ENCODE results near the gene GTF2IRD1. TPM values are rescaled to one million over a fixed set of nuclear protein-coding genes. Genes with fewer than 3 reads are reported as not detected.
"Not testable (repeated sequence)": the region's sequence is repeated elsewhere in the genome, so short reads cannot be mapped to it uniquely, and the experiment has no call there.

The GTF2IRD1 gene, protein sequence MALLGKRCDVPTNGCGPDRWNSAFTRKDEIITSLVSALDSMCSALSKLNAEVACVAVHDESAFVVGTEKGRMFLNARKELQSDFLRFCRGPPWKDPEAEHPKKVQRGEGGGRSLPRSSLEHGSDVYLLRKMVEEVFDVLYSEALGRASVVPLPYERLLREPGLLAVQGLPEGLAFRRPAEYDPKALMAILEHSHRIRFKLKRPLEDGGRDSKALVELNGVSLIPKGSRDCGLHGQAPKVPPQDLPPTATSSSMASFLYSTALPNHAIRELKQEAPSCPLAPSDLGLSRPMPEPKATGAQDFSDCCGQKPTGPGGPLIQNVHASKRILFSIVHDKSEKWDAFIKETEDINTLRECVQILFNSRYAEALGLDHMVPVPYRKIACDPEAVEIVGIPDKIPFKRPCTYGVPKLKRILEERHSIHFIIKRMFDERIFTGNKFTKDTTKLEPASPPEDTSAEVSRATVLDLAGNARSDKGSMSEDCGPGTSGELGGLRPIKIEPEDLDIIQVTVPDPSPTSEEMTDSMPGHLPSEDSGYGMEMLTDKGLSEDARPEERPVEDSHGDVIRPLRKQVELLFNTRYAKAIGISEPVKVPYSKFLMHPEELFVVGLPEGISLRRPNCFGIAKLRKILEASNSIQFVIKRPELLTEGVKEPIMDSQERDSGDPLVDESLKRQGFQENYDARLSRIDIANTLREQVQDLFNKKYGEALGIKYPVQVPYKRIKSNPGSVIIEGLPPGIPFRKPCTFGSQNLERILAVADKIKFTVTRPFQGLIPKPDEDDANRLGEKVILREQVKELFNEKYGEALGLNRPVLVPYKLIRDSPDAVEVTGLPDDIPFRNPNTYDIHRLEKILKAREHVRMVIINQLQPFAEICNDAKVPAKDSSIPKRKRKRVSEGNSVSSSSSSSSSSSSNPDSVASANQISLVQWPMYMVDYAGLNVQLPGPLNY
- 26.6 and 27.3 TPM in 2 replicates for total RNA-seq (2014; rRNA removed; shearing (Covaris generic))
- 19.9 and 22.8 TPM in 2 replicates for polyA plus RNA-seq (2014; cell fraction: nucleus; rRNA removed)

DNA sequence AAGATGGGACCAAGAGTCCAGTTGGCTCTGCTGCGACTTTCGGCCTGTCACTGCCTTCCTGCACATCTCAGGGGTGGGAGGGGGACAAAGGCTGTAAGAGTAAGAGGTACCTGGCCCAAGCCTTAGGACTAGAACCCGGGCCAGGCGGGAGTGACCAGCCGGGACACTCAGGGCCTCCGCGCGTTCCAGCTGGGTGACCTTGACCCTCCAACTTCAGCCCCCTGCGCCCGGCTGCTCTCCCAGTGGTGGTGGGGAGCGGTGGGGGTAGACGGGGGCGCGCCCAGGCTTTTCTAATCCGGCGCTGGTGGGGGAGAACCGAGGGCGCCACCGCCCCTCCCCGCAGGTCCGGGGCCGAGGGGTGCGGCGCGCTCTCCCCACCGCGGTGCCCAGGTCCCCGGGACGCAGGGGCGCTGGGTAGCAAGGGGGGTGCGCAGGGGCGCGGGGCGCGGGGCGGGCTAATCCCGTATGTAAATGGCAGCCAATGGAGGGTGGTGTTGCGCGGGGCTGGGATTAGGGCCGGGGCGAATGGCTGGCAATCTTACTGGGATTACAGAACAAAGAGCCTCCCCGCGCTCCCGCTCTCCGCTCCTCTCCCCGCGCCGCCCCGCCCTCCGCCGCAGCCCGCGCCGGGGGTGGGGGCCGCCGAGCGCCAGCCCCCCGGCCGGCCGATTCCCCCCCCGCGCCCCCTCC lies at the start of gene GTF2IRD1:
TSS of gene GTF2IRD1 (plus strand) at position 585 of the 690 bp plus-strand sequence. CDS start 54,175 bp downstream, outside the sequence.
- DNase-seq (ENCODE audit: extremely low read depth, low read depth): peak; percentile 66

DNA sequence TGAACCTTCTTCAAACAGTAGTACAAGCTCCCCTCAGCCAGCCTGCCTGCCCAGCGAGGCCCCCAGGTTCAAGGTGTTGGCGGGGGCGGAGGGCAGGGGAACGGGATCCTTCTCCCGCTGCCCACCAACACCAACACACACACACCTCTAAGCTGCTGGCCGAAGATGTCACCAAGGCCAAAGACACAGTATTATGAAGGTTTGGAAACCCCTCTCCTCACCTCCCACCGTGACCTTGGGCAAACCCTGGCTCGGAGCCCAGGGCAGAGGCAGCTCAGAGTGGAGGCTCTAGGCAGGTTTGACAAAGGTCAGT lies 49.4 kb upstream of the GTF2IRD1 start:
- no peak for DNase-seq (ENCODE audit: extremely low read depth, low read depth)

DNA sequence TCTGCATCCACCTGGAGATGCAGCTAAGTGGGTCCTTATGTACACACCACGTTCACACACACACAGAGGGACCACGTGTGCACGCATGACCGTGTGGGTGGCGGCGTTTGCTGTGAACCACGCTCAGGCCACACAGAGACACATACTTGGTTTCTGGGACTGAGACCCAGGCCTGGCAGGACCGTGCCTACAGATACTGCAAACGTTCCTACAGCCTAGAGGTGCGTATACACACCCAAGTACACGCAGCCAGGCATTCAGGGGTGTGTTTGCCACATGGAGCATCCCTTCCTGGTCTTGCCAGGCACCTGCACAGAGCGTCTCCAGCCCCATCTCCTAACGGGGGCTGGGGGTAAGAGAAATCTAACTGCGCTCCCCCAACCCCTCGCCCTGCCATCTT lies 49.0 kb upstream of the GTF2IRD1 start:
- no peak for DNase-seq (ENCODE audit: extremely low read depth, low read depth)

DNA sequence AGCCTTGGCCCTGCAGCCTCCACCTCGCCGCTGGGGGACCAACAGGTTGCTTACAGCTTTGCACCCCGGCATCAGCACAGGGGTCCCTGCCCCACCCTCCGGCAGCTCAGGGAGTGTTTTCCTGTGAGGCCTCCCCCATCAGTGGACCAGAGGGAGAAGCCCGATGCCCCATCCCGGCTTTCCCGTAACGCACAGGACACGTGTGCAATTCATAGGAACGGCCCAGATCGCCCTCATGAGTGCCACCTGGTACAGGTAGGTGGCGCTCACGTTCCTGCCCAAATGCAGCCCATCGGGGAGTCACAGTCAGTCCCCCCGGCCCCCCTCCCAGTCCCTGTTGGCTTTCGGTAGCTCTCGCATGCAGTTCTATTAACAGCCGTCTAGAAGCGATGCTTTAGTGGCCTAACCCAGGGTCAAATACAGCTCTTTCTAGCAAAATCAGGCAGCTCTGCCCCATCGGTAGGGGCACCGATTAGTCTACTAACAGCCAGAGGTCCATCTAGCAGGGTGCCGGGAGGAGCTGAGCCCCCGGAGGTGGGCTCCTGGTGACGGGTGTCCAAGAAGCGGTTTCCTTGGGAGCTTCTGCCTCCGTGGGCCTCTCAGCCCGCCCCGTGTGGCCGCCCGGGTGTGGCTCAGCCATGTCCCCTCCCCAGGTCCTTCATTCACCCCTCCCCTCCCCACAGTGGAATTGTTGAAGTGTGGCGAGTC lies 48.4 kb upstream of the GTF2IRD1 start:
- DNase-seq (ENCODE audit: extremely low read depth, low read depth): no peak

DNA sequence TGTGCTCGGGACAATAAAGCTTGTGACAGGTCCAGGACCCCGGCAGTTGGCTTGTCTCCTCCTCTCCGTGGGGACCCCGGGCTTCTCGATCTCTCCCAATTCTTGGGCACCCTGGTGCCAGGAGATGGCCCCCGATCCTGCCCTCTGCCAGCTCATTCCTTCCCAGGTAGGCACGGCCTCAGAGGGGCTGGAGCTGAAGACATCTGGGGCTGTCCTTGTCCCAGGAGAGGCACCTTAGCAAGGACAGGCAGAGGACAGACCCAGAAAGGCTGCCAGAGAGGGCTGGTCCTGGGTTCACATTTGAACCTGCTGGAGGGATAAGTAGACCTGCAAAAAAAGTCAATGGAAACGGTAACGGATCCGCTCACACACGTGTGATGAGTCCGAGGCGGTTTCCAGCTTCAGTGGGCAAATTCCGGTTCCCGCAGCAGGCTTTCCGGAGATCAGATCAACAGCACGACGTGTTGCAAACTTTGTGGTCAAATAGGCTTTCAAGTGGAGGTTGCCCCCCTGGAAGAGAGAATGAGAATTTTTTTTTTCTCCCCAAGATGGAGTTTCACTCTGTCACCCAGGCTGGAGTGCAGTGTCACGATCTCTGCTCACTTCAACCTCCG lies 47.7 kb upstream of the GTF2IRD1 start:
- DNase-seq (ENCODE audit: extremely low read depth, low read depth): no peak

DNA sequence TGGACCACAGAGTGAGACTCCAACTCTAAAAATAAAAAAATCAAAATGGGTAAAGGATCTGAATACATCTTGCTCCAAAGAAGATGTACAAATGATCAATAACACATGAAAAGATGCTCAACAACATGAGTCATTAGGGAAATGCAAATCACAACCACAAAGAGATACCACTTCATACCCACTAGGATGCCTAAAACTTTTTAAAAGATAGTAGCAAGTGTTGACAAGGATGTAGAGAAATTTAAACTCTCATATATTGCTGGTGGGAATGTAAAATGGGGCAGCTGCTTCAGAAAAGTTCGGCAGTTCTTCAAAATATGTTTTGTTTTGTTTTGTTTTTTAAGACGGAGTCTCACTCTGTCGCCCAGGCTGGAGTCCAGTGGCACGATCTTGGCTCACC lies 45.7 kb upstream of the GTF2IRD1 start:
- no peak for DNase-seq (ENCODE audit: extremely low read depth, low read depth)

DNA sequence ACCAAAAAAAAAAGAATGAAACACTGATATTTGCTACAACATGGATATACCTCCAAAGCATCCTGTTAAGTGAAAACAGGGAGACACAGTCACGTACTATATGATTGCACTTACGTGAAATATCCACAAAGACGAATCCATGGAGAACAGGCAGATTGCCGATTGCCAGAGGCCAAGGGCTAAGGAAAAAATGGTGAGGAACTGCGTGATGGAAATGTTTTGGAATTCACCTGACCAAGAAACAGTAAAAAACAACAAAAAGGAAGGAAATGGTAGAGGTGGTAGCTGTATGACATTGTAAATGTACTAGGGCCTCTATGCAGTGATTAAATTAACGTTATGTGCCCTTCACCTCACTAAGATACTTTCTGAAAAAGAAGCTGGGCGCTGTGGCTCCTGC lies 44.1 kb upstream of the GTF2IRD1 start:
- no peak for DNase-seq (ENCODE audit: extremely low read depth, low read depth)

DNA sequence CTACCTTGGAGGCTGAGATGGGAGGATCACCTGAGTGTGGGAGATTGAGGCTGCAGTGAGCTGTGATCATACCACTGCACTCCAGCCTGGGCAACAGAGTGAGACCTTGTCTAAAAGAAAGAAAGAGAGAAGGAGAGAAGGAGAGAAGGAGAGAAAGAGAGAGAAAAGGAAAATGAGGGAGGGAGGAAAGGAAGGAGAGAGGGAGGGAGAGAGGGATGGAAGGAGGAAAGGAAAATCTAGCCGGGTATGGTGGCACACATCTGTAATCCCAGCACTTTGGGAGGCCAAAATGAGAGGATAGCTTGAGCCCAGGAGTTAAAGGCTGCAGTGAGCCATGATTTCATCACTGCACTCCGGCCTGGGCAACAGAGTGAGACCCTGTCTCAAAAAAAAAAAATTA lies 42.9 kb upstream of the GTF2IRD1 start:
- no peak for DNase-seq (ENCODE audit: extremely low read depth, low read depth)

DNA sequence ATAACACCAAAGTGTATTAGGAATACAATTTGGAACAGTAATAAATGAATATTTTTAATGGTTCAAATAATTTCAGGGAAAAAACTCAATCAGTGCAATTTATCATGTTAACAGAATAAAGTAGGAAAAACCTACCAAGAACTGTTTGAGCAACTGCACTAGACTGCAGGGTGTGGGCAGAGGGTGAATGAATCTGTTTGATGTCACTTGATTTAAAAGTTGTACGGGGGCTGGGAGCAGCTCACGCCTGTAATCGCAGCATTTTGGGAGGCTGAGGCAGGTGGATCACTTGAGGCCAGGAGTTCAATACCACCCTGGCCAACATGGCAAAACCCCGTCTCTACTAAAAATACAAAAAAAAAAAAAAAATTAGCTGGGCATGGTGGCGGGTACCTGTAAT lies 42.1 kb upstream of the GTF2IRD1 start:
- not testable (repeated sequence) for DNase-seq (ENCODE audit: extremely low read depth, low read depth)

DNA sequence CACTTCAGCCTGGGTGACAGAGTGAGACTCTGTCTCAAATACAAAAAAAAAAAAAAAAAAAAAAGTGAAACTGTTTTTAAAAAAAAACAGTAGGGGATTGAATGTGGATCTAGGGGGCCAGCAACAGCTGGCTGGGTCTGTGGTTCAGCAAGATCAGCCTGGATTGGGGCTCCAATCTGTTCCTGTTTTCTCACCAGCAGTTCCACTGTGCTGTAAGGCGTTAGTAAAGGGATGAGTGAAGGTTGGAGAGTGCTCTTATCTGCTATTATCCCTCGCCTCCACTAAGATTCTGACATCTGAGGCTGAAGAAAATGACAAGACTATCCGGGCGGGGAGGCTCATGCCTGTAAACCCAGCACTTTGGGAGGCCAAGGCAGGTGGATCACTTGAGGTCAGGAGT lies 41.6 kb upstream of the GTF2IRD1 start:
- DNase-seq (ENCODE audit: extremely low read depth, low read depth): no peak

DNA sequence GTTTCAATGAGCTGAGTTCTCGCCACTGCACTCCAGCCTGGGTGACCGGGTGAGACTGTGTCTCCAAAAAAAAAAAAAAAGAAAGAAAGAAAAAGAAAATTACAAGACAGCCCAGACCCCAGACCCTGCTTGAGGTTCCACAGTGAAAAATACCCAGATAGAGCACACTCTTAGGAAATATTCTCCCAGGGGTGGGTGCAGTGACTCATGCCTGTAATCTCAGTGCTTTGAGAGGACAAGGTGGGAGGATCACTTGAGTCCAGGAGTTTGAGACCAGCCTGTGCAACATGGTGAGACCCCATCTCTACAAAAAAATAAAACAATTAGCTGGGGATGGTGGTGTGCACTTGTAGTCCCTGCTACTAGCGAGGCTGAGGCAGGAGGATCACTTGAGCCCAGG lies 41.1 kb upstream of the GTF2IRD1 start:
- no peak for DNase-seq (ENCODE audit: extremely low read depth, low read depth)

DNA sequence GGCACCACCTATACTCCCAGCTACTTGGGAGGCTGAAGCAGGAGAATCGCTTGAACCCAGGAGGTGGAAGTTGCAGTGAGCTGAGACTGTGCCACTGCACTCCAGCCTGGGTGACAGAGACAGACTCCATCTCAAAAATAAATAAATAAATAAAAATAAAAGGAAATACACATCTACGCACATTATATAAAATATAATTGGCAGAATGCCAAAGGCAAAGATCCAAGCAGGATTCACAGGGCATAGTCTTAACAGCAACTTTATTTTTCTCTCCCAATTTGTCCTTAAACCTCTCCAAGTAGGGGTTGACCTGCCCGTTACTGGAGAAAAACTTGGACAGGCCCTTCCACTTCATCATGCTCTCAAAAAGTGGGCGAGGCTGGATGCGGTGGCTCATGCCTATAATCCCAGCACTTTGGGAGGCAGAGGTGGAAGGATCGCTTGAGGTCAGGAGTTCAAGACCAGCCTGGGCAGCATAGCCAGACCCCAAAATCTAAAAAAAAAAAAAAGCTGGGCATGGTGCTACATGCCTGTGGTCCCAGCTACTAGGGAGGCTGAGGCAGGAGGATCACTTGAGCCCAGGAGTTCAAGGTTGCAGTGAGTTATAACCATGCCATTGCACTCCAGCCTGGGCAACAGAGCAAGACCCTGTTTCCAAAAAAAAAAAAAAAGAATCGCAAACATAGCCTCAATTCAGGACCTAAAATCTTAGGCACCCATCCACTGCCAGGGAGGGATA lies 38.9 kb upstream of the GTF2IRD1 start:
- not testable (repeated sequence) for DNase-seq (ENCODE audit: extremely low read depth, low read depth)

DNA sequence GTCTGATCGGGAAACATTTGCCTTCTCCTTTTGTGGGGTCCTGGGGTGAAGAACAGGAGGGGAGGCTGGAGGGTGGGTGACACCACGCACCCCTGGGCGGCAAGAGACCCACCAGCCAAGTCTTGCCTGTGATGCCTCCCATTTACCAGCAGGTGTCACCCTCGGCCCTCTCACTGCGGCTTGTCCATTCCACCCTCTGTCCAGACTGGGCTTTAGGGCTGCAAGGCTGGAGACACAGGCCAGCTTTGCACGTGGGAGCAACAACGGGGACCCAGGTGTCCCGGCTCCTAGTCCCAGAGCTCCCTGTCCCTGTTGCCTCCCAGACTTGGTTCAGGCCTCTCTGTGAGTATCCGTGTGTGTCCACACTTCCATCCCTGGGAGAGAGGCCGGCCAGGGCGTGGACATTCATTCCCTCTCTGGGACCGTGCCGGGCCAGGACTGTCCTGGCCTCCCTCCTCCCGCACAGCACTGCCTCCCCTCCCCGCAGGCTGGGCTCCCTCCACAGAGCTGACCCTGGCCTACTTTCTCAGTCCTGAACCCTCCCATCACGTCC lies 36.2 kb upstream of the GTF2IRD1 start:
- DNase-seq (ENCODE audit: extremely low read depth, low read depth): peak; percentile 83

DNA sequence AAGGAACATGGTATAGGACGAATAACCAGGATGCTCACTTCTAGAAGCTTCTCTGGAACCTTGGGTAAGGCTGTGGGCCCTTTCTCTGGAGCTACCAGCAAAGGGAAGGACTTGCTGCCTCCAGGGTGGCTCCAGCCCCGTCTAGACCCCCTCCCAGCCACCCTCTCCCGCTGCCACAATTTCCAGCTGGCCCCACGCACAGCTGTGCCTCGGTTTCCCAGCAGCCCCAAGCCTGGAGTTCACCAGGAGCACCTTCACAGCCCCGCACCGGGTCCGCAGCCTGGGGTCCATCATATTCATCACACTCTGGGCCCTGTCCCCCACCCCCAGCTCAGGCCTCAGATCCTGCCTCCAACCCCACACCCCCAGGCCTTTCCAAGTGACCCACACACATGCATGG lies 35.6 kb upstream of the GTF2IRD1 start:
- DNase-seq (ENCODE audit: extremely low read depth, low read depth): no peak

DNA sequence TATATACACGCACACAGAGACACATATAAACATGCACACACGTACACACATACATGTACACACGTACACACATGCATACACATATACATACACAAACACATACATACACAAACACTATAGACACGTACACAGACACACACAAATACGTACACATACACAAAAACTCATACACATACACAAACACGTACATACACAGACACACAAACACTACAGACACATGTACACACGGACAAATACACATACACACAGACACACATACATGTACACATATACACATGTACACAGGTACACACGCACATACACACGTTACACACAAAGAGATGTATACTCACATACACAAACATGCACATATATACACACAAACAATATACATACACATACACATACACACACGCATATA lies 35.2 kb upstream of the GTF2IRD1 start:
- no peak for DNase-seq (ENCODE audit: extremely low read depth, low read depth)

DNA sequence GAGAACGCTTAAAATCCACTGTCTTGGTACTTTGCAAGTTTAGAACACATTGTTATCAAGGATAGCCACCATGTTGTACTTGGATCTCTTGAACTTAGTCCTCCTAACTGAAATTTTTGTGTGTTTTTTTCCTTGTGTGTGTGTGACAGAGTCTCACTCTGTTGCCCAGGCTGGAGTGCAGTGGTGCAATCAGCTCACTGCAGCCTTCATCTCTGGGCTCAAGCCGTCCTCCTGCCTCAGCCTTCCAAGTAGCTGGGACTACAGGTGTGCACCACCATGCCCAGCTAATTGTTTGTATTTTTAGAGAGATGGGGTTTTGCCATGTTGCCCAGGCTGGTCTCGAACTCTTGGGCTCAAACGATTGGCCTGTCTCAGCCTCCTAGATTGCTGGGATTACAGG lies 34.5 kb upstream of the GTF2IRD1 start:
- DNase-seq (ENCODE audit: extremely low read depth, low read depth): not testable (repeated sequence)

DNA sequence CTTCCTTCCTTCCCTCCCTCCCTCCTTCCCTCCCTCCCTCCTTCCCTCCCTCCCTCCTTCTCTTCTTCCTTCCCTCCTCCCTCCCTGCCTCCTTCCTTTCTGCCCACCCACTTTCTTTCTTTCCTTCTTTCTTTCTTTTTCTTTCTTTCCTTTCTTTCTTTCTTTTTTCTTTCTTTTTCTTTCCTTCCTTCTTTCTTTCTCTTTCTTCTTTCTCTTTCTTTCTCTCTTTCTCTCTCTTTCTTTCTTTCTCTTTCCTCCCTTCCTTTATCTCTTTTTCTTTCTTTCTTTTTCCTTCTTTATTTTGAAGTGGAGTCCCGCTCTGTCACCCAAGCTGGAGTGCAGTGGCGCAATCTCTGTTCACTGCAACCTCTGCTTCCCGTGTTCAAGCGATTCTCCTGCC lies 33.7 kb upstream of the GTF2IRD1 start:
- no peak for DNase-seq (ENCODE audit: extremely low read depth, low read depth)

DNA sequence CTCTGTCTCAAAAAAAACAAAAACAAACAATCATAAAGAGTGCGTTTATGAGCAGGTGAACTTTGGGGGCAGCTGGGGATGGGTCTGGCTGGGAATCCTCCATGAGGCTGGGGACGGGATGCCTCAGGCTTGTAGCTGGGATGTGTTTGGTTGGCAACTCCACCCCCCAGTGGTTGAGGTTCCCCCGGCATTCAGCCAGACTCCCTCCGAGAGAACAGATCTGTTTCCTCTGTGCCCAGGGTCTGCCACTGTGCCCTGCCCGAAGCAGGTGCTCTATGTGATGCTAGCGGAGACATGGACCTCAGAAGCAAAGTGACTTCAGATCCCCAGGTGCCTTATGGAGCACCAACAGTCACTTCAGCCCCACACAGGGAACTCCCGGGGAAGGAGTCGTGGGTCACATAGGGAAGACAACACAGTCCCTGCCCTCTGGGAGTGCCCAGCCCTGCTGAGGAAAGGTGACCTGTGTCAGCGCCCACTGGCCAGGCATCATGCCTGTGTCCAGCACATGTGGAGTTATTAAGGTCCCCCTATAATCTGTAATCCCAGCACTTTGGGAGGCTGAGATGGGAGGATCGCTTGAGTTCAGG lies 29.3 kb upstream of the GTF2IRD1 start:
- DNase-seq (ENCODE audit: extremely low read depth, low read depth): no peak

DNA sequence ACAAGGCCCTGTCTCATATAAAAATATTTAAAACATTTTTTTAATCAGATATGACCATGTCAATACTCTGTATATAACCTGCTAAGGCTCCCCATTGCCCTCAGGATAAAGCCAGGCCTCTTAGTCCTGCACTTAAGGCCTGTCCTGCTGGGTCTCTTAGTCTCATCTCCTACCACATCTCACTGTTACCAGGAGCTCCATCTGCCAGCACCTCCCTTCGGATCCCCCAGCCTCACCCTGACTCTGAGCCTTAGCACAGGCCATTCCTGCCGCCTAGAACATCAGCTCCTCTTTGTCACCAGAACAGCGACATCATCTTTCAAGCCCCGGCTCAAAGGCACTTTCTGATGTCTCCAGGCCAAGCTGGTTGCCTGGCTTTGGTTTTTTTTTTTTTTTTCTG lies 25.7 kb upstream of the GTF2IRD1 start:
- DNase-seq (ENCODE audit: extremely low read depth, low read depth): no peak

Measured in NCI-H460 (cell line).